Islet precursor cell (in vitro differentiated cells): ENCODE measurements around the gene MRPS18B.
"Not testable (repeated sequence)": the region's sequence is repeated elsewhere in the genome, so short reads cannot be mapped to it uniquely, and the experiment has no call there.

Source experiments
- DNase-seq: peaks from one replicate; pipeline ENCODE4 v3.0.0-alpha.2; 2018

Gene MRPS18B

DNA sequence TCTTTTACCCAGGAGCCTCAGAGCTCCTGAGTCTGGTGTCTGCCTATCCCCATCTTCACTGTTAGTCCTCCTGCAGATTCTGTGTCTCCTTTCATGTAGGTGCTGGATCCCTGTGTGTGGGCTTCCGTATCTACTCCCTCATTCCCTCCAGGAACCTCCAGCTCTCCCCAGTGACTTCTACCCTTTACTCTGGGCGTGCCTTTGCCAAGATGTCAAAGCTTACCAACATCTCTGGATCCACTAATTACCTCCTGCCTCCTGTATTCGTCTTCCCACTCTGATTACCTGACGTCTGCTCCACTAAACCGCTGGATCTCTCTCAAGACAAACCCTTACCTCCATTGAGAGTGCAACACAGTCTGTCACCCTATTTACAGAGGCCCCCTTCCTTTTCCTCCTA, 27.1 kb downstream of the MRPS18B start:
- DNase-seq = no peak

- DNase-seq = no peak
Measured at GRCh38 chr6:30645989-30646388, 28.3 kb downstream of the MRPS18B start.

DNA sequence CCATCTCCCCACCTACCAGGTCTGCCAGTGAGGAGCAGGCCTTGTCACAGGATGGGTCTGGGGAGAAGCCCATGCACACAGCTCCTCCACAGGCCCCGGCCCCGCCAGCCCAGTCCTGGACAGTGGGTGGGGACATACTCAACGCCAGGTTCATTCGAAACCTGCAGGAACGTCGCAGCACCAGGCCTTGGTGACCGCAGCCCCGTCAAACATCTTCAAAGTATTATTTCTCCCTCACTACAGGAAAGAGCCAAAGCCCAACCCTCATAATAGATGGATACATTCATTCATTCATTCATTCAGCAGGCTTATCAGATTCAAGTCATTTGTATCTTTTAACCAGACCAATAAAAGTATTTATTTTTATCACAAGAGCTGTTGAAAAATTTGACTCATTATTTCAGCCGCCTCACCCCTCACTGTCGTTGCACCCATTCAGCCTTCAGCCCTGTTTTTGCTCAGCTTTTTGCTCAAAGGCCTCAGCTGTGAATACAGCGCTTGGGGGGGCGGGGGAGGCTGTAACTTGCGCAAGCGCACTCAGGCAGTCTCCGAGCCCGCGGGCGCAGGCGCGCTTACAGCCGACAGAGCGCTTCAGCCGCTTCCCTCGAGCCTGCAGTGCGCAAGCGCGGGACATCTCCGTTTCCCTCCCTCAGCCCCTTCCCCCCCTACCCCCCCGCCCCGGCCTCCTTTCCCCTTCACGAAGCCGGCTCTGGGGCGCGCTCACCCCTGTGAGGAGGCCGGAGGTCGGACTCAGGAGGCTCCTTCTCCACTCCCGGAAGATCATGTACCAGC, 29.0 kb downstream of the MRPS18B start, which contains the start of gene C6orf136:
Gene C6orf136 (plus strand): TSS at position 684 of the 792 bp plus-strand sequence. CDS start 99 bp downstream, at position 783.
- DNase-seq = peak; percentile 96

DNA sequence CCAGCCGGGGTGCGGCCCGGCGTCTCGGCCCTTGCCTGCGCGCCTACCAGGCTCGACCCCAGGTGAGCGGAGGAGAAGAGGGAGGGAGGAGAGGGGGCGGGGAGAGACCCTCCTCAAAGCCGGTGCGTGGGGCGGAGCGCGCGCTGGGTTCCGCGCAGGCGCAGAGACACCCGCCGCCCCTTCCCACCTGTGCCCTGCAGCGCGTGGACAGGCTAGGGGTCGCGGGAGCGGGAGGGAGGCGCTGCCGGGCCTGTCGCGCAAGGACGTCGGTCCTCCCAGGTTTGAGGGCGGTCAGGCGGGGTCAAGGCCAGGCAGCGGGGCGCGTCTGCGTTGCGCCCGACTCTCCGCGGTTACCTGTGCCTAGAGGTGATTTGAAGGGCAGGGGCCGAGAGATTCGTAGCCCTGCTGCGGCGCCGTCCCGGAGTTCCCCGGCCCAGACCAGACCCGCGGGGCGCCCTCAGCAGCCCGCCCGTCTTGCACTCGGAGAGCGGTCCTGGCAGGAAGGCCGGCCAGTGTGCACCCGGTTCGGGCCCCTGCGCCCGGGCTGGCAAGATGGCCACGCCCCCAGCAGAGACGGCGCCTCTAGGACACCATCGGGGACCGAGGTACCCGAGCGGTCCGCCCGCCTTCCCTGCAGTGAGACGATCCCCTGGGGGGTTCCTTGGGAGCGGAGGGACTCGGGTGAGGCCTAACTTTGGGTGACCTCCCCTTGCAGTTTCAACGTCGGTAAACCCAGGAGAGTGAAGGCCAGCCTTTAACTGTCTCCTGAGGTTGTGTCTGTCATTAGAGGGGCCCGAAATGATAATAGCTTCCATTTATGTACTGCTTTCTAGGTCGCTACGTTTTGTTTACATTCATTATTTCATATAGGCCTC, 29.8 kb downstream of the MRPS18B start:
- peak; percentile 87 for DNase-seq

DNA sequence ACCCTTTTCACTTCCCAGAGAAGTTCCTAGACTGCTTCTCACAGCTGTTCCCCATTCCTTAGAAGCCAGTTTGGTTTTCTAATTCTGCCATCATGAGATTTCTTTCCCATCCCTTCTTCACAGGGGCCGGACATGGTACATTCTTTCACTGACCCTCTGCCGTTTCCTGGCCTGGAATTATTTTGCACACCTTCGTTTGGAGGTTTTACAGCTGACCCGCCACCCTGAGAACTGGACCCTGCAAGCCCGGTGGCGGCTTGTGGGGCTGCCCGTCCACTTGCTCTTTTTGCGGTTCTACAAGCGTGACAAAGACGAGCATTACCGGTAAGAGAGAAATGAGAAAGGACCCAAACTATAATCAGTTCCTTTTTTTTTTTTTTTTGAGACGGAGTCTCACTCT, 33.5 kb downstream of the MRPS18B start:
- no peak for DNase-seq

- no peak for DNase-seq
Measured at GRCh38 chr6:30654798-30655742, 37.4 kb downstream of the MRPS18B start.

- DNase-seq = no peak
Measured at GRCh38 chr6:30655743-30656094, 38.1 kb downstream of the MRPS18B start.

- no peak for DNase-seq
Measured at GRCh38 chr6:30656513-30656912, 38.9 kb downstream of the MRPS18B start.

DNA sequence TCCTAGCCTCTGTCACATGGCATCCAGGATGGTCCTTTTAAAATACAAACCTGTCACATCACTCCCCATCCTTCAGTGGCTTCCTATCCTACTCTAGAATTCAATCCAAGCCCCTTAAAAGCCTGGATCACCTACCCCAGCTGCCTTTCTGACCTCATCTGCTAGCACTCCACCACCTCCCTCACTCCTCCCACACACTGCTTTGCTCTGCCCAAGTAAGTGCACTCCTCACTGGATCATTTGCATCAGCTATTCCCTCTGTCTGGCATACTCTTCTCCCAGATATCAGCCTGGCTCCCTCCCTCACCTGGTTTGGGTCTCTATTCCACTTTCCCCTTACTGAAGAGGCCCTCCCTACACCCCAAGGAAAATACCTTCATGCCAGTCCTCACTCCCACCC, 39.8 kb downstream of the MRPS18B start:
- DNase-seq = no peak

DNA sequence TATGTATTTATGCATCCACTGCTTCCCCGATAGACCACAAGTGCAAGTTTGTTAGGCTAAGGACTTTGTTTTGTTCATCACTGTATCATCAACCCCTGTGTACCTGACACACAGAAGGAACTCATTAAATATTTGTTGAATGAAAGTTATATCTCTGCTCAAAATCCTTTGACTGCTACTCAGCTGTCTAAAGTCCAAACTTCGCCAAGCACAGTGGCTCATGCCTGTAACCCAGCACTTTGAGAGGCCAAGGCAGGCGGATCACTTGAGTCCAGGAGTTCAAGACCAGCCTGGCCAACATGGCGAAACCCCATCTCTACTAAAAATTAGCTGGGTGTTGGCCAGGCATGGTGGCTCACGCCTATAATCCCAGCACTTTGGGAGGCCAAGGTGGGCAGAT, 40.3 kb downstream of the MRPS18B start:
- DNase-seq = not testable (repeated sequence)

DNA sequence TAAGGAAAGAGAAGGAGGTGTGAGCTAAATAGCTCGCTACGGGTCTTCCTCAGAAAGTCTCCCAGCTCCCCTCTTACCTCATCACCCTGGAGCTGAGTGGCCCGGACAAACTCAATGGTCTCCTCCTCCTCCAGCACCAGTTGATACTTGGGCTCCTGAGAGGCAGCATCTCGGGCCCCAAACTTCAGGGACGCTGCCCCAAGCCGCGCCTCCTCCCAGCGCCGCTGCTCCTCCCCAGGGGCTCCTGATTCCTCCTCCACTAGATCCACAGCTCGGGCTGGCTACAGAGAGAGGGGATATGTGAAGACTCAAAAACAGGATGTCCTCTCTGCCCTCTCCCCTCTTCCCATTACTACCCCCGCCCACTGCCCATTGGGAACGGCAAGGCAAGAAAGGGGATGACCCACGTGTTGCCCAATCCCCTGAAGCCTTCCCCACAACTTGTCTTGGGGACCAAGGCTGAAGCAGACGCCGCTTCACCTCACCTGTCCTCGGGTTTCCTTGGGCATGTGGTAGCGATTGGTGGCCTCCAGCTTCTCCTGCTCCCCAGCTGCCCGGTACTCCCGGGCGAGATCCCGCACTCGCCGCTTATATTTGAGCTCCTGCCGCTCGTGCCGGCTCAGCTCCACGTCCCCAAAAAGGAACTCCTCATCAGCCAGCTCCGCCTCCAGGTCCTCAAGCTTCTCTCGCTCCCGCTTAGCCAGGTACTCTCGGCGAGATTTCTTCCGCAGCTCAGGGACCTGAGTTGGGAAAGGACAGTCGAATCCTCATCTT, 47.5 kb downstream of the MRPS18B start:
- no peak for DNase-seq

DNA sequence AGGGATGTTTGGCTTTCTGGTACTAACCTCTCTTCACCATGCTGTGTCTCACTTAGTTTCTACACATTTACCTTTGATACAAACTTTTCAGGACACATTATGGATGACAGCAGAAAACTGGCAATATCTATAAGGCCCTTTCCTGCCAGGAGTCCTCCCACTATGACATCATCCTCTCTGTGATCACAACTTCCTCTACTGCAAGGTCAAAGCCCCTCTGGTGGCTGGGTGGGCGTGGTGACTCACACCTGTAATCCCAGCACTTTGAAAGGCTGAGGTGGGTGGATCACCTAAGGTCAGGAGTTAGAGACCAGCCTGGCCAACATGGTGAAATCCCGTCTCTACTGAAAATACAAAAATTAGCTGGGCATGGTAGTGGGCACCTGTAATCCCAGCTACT, 48.7 kb downstream of the MRPS18B start:
- DNase-seq = not testable (repeated sequence)

GRCh38 chr6:30670760-30671527, 53.3 kb downstream of the MRPS18B start:
- DNase-seq = no peak

- peak; percentile 97 for DNase-seq
Measured at GRCh38 chr6:30672445-30673253, 55.0 kb downstream of the MRPS18B start, which contains the start of gene DHX16. TSS of gene DHX16 (minus strand) at chr6:30673006. CDS start at chr6:30672841, 165 bp downstream.
